Osteoblast (primary cell): ENCODE measurements around the gene ATP13A3. TPM values are rescaled to one million over a fixed set of nuclear protein-coding genes. Genes with fewer than 3 reads are reported as not detected.

ENCODE experiments used
- DNase-seq: peaks from one replicate; pipeline ENCODE4 v3.0.0; 2011; ENCODE audit warnings: low spot score, mixed read lengths; ENCODE audit not compliant: insufficient read length; ENCODE audit errors: missing footprints
- H2AFZ ChIP-seq: 2 replicates; pipeline ENCODE4 v1.6.0; 2011; ENCODE audit warnings: mild to moderate bottlenecking, low read length
- H3K27ac ChIP-seq: 2 replicates; pipeline ENCODE4 v1.5.1; 2011; ENCODE audit warnings: mild to moderate bottlenecking, low read depth, low read length, moderate library complexity
- H3K27me3 ChIP-seq: 2 replicates; pipeline ENCODE4 v1.6.0; 2012; ENCODE audit warnings: mild to moderate bottlenecking, control low read depth, inconsistent platforms, low read length, moderate library complexity; ENCODE audit not compliant: insufficient read depth
- H3K36me3 ChIP-seq: 2 replicates; pipeline ENCODE4 v1.5.1; 2011; ENCODE audit warnings: mild to moderate bottlenecking, low read length, control low read depth, moderate library complexity; ENCODE audit not compliant: insufficient read depth
- H3K4me1 ChIP-seq: 2 replicates; pipeline ENCODE4 v1.5.1; 2011; ENCODE audit warnings: mild to moderate bottlenecking, low read length, control low read depth, moderate library complexity; ENCODE audit not compliant: insufficient read depth
- H3K4me2 ChIP-seq: 2 replicates; pipeline ENCODE4 v1.6.0; 2011; ENCODE audit warnings: mild to moderate bottlenecking, low read length; ENCODE audit not compliant: insufficient read depth
- H3K4me3 ChIP-seq: fragments of 200-600 bp; sonication (generic); 3 replicates; pipeline ENCODE4 v1.5.1; 2012; ENCODE audit warnings: mild to moderate bottlenecking, low read length, inconsistent platforms; ENCODE audit not compliant: insufficient read depth
- H3K79me2 ChIP-seq: 2 replicates; pipeline ENCODE4 v1.6.0; 2012; ENCODE audit warnings: mild to moderate bottlenecking, low read length, control low read depth, inconsistent platforms; ENCODE audit not compliant: insufficient read depth
- H3K9me3 ChIP-seq: 2 replicates; pipeline ENCODE4 v1.5.1; 2011; ENCODE audit warnings: low read depth, low read length, control low read depth
- H4K20me1 ChIP-seq: 2 replicates; pipeline ENCODE4 v1.6.0; 2012; ENCODE audit warnings: mild to moderate bottlenecking, low read length, control low read depth; ENCODE audit not compliant: insufficient read depth
- total RNA-seq: library from RNA; depleted of rRNA; stranded (reverse); fragments of >200 nt; gene quantifications from 2 replicates; pipeline ENCODE4 v1.2.3, GENCODE V29; 2012
- TF ChIP-seq, protein P1 (sequence below): IDR thresholded peaks from 2 replicates; pipeline ENCODE4 v1.5.1; 2011; ENCODE audit warnings: mild to moderate bottlenecking, low read depth, low read length, moderate library complexity; ENCODE audit errors: extremely low read depth

The ATP13A3 gene
- total RNA-seq, 1 donor: 311 TPM

- Histone ChIP-seq H3K4me3 (no peak overlapping the region), H3K4me2 (no peak overlapping the region), H3K4me1 (no peaks in the 10 kb centered on the region), H3K79me2 (peaks cover 40% of the 10 kb centered on the region), H3K27me3 (no peaks in the 10 kb centered on the region), H3K27ac (no peak overlapping the region), H3K36me3 (peaks cover 92% of the 10 kb centered on the region), H2AFZ (no peak overlapping the region), H4K20me1 (peaks cover 4% of the 10 kb centered on the region), H3K9me3 (no peaks in the 10 kb centered on the region)
- no peak for DNase-seq
- TF ChIP-seq, protein P1, sequence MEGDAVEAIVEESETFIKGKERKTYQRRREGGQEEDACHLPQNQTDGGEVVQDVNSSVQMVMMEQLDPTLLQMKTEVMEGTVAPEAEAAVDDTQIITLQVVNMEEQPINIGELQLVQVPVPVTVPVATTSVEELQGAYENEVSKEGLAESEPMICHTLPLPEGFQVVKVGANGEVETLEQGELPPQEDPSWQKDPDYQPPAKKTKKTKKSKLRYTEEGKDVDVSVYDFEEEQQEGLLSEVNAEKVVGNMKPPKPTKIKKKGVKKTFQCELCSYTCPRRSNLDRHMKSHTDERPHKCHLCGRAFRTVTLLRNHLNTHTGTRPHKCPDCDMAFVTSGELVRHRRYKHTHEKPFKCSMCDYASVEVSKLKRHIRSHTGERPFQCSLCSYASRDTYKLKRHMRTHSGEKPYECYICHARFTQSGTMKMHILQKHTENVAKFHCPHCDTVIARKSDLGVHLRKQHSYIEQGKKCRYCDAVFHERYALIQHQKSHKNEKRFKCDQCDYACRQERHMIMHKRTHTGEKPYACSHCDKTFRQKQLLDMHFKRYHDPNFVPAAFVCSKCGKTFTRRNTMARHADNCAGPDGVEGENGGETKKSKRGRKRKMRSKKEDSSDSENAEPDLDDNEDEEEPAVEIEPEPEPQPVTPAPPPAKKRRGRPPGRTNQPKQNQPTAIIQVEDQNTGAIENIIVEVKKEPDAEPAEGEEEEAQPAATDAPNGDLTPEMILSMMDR: no peak
These were observed 55.2 kb downstream of the ATP13A3 start for GRCh38 chr3:194431554-194431953.

GRCh38 chr3:194425399-194425798 lies 61.4 kb downstream of the ATP13A3 start:
- H3K36me3 ChIP-seq: peaks cover 73% of the 10 kb centered on the region

DNA sequence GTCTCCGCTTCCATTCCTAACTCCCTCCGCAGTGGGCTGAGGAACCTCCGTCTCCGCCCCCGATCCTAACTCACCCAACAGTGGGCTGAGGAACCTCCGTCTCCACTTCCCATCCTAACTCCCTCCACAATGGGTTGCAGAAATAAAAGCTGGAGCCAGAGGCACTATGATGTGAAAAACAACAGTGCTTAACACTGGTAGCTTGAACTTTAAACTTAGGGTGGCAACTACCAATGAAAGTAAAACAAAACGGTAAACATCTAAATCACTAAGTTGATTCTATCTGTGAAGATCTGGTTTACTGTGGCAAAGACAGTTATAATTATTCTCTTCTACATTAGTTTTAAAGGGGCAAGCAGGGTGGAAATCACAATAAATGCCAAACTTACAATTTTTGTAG lies 61.8 kb downstream of the ATP13A3 start:
- Histone ChIP-seq H3K36me3 (peaks cover 73% of the 10 kb centered on the region), H3K4me1 (peaks cover 11% of the 10 kb centered on the region), H3K27ac (no peak overlapping the region), H2AFZ (no peak overlapping the region), H3K79me2 (peaks cover 31% of the 10 kb centered on the region), H3K9me3 (no peaks in the 10 kb centered on the region), H3K4me3 (no peak overlapping the region), H4K20me1 (peaks cover 21% of the 10 kb centered on the region), H3K27me3 (no peaks in the 10 kb centered on the region), H3K4me2 (no peak overlapping the region)
- DNase-seq: no peak
- TF ChIP-seq, protein P1: no peak

More at GRCh38 chr3:194425399-194425798, 61.4 kb downstream of the ATP13A3 start:
- no peak overlapping the region for H2AFZ ChIP-seq
- peaks cover 29% of the 10 kb centered on the region for H3K79me2 ChIP-seq
- H3K4me2 ChIP-seq: no peak overlapping the region
- TF ChIP-seq, protein P1: no peak
- H3K27ac ChIP-seq: no peak overlapping the region
- no peaks in the 10 kb centered on the region for H3K9me3 ChIP-seq
- no peak for DNase-seq
- H4K20me1 ChIP-seq: peaks cover 21% of the 10 kb centered on the region
- H3K27me3 ChIP-seq: no peaks in the 10 kb centered on the region
- no peak overlapping the region for H3K4me3 ChIP-seq
- peaks cover 11% of the 10 kb centered on the region for H3K4me1 ChIP-seq

DNA sequence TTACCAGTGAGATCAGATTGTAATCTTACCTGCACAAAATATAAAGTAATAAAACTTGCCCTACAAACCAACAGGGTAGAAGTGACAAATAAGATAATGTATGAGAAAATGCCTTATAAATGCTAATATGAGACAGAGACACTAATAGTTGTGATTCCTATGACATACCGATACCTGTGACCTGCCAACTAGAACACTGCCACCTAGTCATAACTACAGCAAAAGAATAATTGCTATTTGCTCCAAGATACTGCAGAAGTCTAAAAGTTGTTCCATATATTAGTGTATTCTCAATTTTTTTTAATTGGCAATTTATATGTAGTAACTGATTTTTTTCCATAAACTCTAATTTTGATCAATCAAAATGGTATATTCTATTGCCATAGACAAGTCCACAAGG lies 62.4 kb downstream of the ATP13A3 start:
- no peak overlapping the region for H2AFZ ChIP-seq
- H3K36me3 ChIP-seq: peaks cover 73% of the 10 kb centered on the region
- H3K27me3 ChIP-seq: no peaks in the 10 kb centered on the region
- H3K9me3 ChIP-seq: no peaks in the 10 kb centered on the region
- H3K27ac ChIP-seq: no peak overlapping the region
- H3K79me2 ChIP-seq: peaks cover 34% of the 10 kb centered on the region
- H3K4me1 ChIP-seq: peaks cover 11% of the 10 kb centered on the region
- peaks cover 21% of the 10 kb centered on the region for H4K20me1 ChIP-seq
- no peak overlapping the region for H3K4me2 ChIP-seq
- TF ChIP-seq, protein P1: no peak
- no peak overlapping the region for H3K4me3 ChIP-seq
- no peak for DNase-seq
